ENCODE measurements around the gene GET3.

GRCh38 chr19:12696366-12697335 is 40.6 kb upstream of the GET3 start, which contains the start of gene FBXW9:
- no peak for TF ChIP-seq RAD21 (IDR thresholded peaks at IDR 0.05; ENCODE audit: low read depth)
- TF ChIP-seq NFIC (IDR thresholded peaks at IDR 0.05): peak; percentile 23; the same call in 1 of the 2 replicates
- peak; percentile 78 for TF ChIP-seq MAX (IDR thresholded peaks at IDR 0.05)
- TF ChIP-seq EP300 (IDR thresholded peaks at IDR 0.05; ENCODE audit: borderline replicate concordance): no peak
- TF ChIP-seq TEAD4 (IDR thresholded peaks at IDR 0.05): no peak
